Stomach smooth muscle (tissue), 2 donors: ENCODE data around the gene TYW5.
A peak's percentile ranks its signal among the peaks of the same experiment; 100 is the strongest.

Experiments
- H3K27ac ChIP-seq: one replicate; pipeline ENCODE4 v1.7.0; 2013; ENCODE audit warnings: mild to moderate bottlenecking, low read length, inconsistent platforms
- H3K27me3 ChIP-seq, 2 donors: one replicate each; pipeline ENCODE4 v1.7.0; 2013; ENCODE audit warnings: low read length in 2 of 2; ENCODE audit not compliant: insufficient read depth in 2 of 2, control insufficient read depth in 1 of 2
- H3K36me3 ChIP-seq, 2 donors: one replicate each; pipeline ENCODE4 v1.7.0; 2013; ENCODE audit warnings: low read length in 2 of 2; ENCODE audit not compliant: control insufficient read depth in 2 of 2, insufficient read depth in 2 of 2
- H3K4me1 ChIP-seq: one replicate; pipeline ENCODE4 v1.7.0; 2013; ENCODE audit warnings: low read length; ENCODE audit not compliant: control insufficient read depth, insufficient read depth
- H3K4me3 ChIP-seq, 2 donors: one replicate each; pipeline ENCODE4 v1.7.0; 2013; ENCODE audit warnings: low read length in 2 of 2
- H3K9ac ChIP-seq, 2 donors: one replicate each; pipeline ENCODE4 v1.7.0; 2013; ENCODE audit warnings: low read length in 2 of 2, mild to moderate bottlenecking in 1 of 2
- H3K9me3 ChIP-seq, 2 donors: one replicate each; pipeline ENCODE4 v1.7.0; 2013; ENCODE audit warnings: low read length in 2 of 2; ENCODE audit not compliant: control insufficient read depth in 2 of 2
- donor health status: healthy.
- donor health status: Pancreatic carcinoma.

The TYW5 gene

DNA sequence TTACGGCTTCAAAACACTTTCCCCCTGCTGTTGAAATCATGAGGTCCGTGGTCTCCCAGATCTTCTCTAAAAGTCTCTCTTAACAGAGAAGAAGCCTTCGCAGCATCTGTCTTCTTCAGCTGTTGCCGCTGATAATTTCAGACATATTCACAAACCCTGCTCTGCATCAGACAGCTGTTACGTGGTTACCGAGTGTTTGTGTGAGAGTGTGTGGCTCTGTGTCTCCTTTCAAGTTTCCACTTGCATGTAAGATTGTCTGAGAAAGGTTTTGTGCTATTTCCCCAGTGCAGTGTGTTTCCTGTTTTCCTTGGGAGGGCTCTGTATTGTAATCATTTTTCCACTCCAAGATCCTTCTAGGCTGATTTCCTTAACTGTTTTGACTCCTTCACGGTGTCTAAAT lies 32.9 kb upstream of the TYW5 start:
- no peaks in the 10 kb centered on the region for H3K36me3 ChIP-seq
- no peaks in the 10 kb centered on the region for H3K4me1 ChIP-seq
- no peaks in the 10 kb centered on the region for H3K9me3 ChIP-seq
- no peak overlapping the region for H3K27ac ChIP-seq
- peak overlapping the region; percentile 12 to 17 for H3K4me3 ChIP-seq
- no peak overlapping the region for H3K9ac ChIP-seq
- H3K27me3 ChIP-seq = no peaks in the 10 kb centered on the region

DNA sequence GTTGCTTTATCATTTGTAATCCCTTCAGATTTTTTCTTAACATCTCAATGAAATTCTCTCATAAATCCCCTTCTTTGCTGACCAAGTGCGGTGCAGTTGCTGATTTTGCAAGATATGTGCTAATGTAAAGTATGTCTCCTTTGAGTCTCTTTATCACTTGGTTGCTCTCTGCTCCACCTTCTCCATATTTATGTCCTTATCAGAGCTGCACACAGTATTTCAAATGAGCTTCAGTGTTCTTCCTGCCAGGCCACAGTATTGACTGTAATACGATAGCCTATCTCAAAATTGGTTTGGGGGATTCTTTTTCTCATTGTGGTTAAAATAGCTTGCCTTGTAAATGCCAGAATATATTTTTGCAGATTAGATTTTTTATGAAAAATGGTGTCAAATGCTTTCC lies 32.3 kb upstream of the TYW5 start:
- Histone ChIP-seq H3K4me3 (no peak overlapping the region), H3K27ac (no peak overlapping the region), H3K4me1 (no peaks in the 10 kb centered on the region), H3K36me3 (no peaks in the 10 kb centered on the region), H3K9me3 (no peaks in the 10 kb centered on the region), H3K9ac (no peak overlapping the region), H3K27me3 (no peaks in the 10 kb centered on the region)

- Histone ChIP-seq H3K4me1 (no peaks in the 10 kb centered on the region), H3K4me3 (no peak overlapping the region), H3K9ac (no peak overlapping the region), H3K9me3 (no peaks in the 10 kb centered on the region), H3K36me3 (no peaks in the 10 kb centered on the region), H3K27me3 (no peaks in the 10 kb centered on the region), H3K27ac (no peak overlapping the region)
Measured at GRCh38 chr2:199985625-199986207, 30.4 kb upstream of the TYW5 start.

- H3K4me1 ChIP-seq = peaks cover 4% of the 10 kb centered on the region
- no peaks in the 10 kb centered on the region for H3K27me3 ChIP-seq
- H3K36me3 ChIP-seq = no peaks in the 10 kb centered on the region
- H3K9me3 ChIP-seq = no peaks in the 10 kb centered on the region
- H3K4me3 ChIP-seq = no peak overlapping the region
- H3K9ac ChIP-seq = no peak overlapping the region
- no peak overlapping the region for H3K27ac ChIP-seq
Measured at GRCh38 chr2:199984755-199985154, 29.5 kb upstream of the TYW5 start.

GRCh38 chr2:199984159-199984558 lies 28.9 kb upstream of the TYW5 start:
- Histone ChIP-seq H3K9ac (no peak overlapping the region), H3K27ac (no peak overlapping the region), H3K36me3 (no peaks in the 10 kb centered on the region), H3K4me3 (no peak overlapping the region), H3K4me1 (peaks cover 8% of the 10 kb centered on the region), H3K27me3 (no peaks in the 10 kb centered on the region), H3K9me3 (no peaks in the 10 kb centered on the region)

- Histone ChIP-seq H3K9me3 (no peaks in the 10 kb centered on the region), H3K4me1 (peaks cover 8% of the 10 kb centered on the region), H3K9ac (no peak overlapping the region), H3K27ac (no peak overlapping the region), H3K27me3 (no peaks in the 10 kb centered on the region), H3K4me3 (no peak overlapping the region), H3K36me3 (no peaks in the 10 kb centered on the region)
Measured at GRCh38 chr2:199983534-199983933, 28.2 kb upstream of the TYW5 start.

GRCh38 chr2:199982126-199982843 lies 27.0 kb upstream of the TYW5 start:
- no peak overlapping the region for H3K9ac ChIP-seq
- H3K27ac ChIP-seq = no peak overlapping the region
- H3K4me1 ChIP-seq = peaks cover 8% of the 10 kb centered on the region
- H3K36me3 ChIP-seq = no peaks in the 10 kb centered on the region
- no peaks in the 10 kb centered on the region for H3K9me3 ChIP-seq
- H3K4me3 ChIP-seq = no peak overlapping the region
- no peaks in the 10 kb centered on the region for H3K27me3 ChIP-seq

DNA sequence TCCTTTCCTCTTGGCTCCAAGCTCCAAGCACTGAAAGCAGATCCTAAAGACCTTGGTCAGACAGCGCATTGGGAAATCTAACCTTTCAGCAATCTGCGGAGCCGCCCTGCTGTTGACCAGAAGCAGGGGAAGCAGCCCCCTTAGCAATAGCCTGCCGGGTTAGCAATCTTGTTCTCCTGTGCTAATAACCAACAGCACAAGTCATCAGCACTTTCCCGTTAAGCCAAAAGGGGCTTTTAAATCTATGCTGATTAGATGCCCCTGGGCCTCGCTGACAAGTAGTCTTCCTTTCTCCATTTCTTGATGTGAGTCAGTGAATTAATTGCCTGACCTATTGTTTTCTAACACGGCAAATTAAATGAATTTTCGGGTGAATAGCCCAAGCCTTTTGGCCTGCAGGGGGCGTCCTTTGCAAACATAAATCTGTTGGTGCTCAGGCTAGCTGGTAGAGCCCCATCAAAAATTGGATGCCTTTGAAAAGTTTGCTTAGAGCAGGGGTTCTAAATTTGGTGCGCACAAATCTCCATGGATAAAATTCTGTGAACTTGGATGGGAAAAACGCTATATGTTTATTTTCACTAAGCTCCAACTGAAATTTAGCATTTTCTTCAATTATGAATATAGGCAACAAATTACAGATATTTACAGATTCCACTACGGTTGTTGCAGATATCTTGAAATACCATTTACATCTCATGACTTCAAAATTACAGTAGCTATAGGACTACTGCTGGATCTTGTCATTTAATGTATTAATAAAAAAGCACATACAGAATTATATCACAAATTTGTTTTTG lies 24.7 kb upstream of the TYW5 start:
- Histone ChIP-seq H3K9me3 (no peaks in the 10 kb centered on the region), H3K27me3 (no peaks in the 10 kb centered on the region), H3K9ac (peak overlapping the region in 1 of 2 donors; percentile 16), H3K4me3 (peak overlapping the region; percentile 33 to 67), H3K36me3 (no peaks in the 10 kb centered on the region), H3K27ac (no peak overlapping the region), H3K4me1 (peaks cover 8% of the 10 kb centered on the region)

DNA sequence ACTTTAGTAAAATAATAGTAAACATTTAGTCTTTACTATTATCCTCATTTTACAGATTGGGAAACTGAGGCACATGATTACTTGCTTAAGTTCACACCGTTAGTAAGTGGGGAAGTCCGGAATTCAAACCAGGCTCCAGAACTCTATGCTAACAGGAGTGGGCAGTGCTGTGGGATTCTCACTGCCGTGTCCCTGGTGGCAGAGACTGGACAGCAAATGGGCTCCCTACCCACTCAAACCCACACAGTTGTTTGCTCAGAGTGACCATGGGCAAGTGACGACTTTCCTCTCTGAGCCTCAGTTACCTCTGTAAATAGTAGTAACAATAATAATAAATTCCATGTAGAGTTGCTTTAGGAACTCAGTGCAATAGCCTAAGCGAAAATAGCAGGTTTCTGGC lies 24.1 kb upstream of the TYW5 start:
- peaks cover 8% of the 10 kb centered on the region for H3K4me1 ChIP-seq
- H3K9me3 ChIP-seq = no peaks in the 10 kb centered on the region
- H3K27ac ChIP-seq = no peak overlapping the region
- no peaks in the 10 kb centered on the region for H3K27me3 ChIP-seq
- H3K4me3 ChIP-seq = peak overlapping the region in 1 of 2 donors; percentile 33
- H3K36me3 ChIP-seq = no peaks in the 10 kb centered on the region
- H3K9ac ChIP-seq = peak overlapping the region in 1 of 2 donors; percentile 16

DNA sequence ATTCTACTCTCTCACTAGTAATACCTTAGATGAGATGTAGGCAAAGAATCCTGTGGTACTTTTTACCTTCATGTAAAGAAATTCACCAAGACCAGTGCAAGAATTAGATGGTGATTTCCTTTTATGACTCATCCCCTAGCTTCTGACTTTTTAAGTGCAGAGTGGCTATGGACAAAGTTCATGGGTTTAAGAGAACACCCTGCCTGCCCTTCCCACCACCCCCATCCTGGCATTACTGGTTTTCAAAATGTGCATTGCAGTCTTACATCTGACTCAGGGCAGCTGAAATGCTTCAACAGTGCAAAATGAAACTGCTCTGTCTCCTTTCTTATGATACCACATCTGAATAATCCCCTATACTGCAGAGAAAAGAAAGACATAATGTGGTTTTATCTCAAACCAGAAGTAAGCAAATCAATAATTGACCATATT lies 22.7 kb upstream of the TYW5 start:
- no peaks in the 10 kb centered on the region for H3K36me3 ChIP-seq
- H3K9me3 ChIP-seq = no peaks in the 10 kb centered on the region
- no peak overlapping the region for H3K27ac ChIP-seq
- H3K4me1 ChIP-seq = peaks cover 8% of the 10 kb centered on the region
- H3K9ac ChIP-seq = no peak overlapping the region
- H3K27me3 ChIP-seq = no peaks in the 10 kb centered on the region
- no peak overlapping the region for H3K4me3 ChIP-seq
